ENCODE measurements around the gene DNAH2. TPM values are rescaled to one million over a fixed set of nuclear protein-coding genes. Genes with fewer than 3 reads are reported as not detected.

The DNAH2 gene
- polyA plus RNA-seq, 2 of the 4 experiments (the other 2 are of a cell fraction): 0.01 to 0.08 TPM

DNA sequence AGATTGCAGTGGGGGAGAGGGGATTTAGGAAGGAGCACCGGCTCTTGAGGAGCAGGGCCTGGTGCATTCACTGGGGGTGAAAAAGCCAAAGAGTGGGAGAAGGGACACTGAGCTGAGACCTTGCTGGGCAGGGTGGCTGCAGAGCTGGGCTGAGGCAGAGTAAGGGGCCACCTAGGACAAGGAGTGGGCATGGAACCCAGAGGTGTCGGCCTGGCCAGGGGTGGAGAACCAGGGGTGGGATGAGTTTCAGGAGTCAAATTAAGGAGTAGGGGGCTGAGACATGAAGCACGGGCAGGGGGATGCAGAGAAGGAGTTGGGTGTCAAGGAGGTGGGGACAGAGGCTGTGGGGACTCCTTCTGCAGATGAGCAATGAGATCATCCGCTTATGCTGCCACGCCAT is 20.1 kb downstream of the DNAH2 start:
- FAIRE-seq (no peak), ATAC-seq (no peak), DNase-seq (ENCODE audit: low read depth in 1 of 2, low spot score in 1 of 2) (no peak)
- TF ChIP-seq ZSCAN20 (CRISPR knock-in tag; IDR thresholded peaks at IDR 0.05) (no peak), MAZ (IDR thresholded peaks at IDR 0.05; ENCODE audit: borderline replicate concordance, low read depth, low read length) (no peak), POLR2AphosphoS2 (conservative IDR thresholded peaks at IDR 0.05; ENCODE audit: low read length) (no peak), ZNF302 (CRISPR knock-in tag; IDR thresholded peaks at IDR 0.05) (no peak), NR3C1 (IDR thresholded peaks at IDR 0.05) (no peak), HEYL (CRISPR knock-in tag; IDR thresholded peaks at IDR 0.05) (no peak), EHF (CRISPR knock-in tag; IDR thresholded peaks at IDR 0.05) (no peak), HMGXB4 (CRISPR knock-in tag; IDR thresholded peaks at IDR 0.05; ENCODE audit: borderline replicate concordance) (no peak), EHMT2 (IDR thresholded peaks at IDR 0.05; ENCODE audit: low read depth) (no peak), KDM1A (IDR thresholded peaks at IDR 0.05; ENCODE audit: low read depth) (no peak), HOXB5 (CRISPR knock-in tag; IDR thresholded peaks at IDR 0.05) (no peak)
- Histone ChIP-seq H3K4me2 (no peak overlapping the region), H3K4me1 (no peaks in the 10 kb centered on the region), H3K9me3 (no peaks in the 10 kb centered on the region), H3K4me3 (no peak overlapping the region), H3K27ac (no peak overlapping the region)
- WGBS (ENCODE audit: missing lambda C conversion rate): 62% methylated on average over 5 of the region's 5 CpGs
- POLR2A ChIA-PET: no interaction called here
- CTCF ChIA-PET: interaction anchor here (0.9 to 3.4 kb wide), 9 partner anchors 17 to 318 kb away, joined by 3 to 12 read pairs (median 4); partner anchors contain the start of genes DNAH2 and NAA38

GRCh38 chr17:7739746-7740145 is 22.2 kb downstream of the DNAH2 start:
- Histone ChIP-seq H3K9me3 (no peaks in the 10 kb centered on the region), H3K4me2 (no peak overlapping the region), H3K4me3 (no peak overlapping the region), H3K27ac (no peak overlapping the region), H3K4me1 (no peaks in the 10 kb centered on the region)
- POLR2A ChIA-PET: no interaction called here
- TF ChIP-seq EP300 (IDR thresholded peaks at IDR 0.05) (no peak), RAD21 (conservative IDR thresholded peaks at IDR 0.05 in 1 of 2, IDR thresholded peaks at IDR 0.05 in 1 of 2) (no peak), HOXB5 (CRISPR knock-in tag; IDR thresholded peaks at IDR 0.05) (no peak), GATA3 (IDR thresholded peaks at IDR 0.05; ENCODE audit: borderline replicate concordance) (no peak), FOXS1 (CRISPR knock-in tag; IDR thresholded peaks at IDR 0.05) (no peak), MYC (IDR thresholded peaks at IDR 0.05; ENCODE audit: borderline replicate concordance, low read length) (no peak)
- WGBS (ENCODE audit: missing lambda C conversion rate): 65% methylated on average over 14 of the region's 14 CpGs
- DNase-seq (ENCODE audit: low read depth in 1 of 2, low spot score in 1 of 2): no peak
- FAIRE-seq: no peak
- CTCF ChIA-PET: interaction anchor here (0.7 to 1.4 kb wide), 4 partner anchors 10 to 82 kb away, joined by 3 read pairs; no protein-coding TSS in a partner anchor
- ATAC-seq: 0 out of 6 replicates have a peak, but pooled peaks of 1 of the 2 experiments have one; percentile 5

DNA sequence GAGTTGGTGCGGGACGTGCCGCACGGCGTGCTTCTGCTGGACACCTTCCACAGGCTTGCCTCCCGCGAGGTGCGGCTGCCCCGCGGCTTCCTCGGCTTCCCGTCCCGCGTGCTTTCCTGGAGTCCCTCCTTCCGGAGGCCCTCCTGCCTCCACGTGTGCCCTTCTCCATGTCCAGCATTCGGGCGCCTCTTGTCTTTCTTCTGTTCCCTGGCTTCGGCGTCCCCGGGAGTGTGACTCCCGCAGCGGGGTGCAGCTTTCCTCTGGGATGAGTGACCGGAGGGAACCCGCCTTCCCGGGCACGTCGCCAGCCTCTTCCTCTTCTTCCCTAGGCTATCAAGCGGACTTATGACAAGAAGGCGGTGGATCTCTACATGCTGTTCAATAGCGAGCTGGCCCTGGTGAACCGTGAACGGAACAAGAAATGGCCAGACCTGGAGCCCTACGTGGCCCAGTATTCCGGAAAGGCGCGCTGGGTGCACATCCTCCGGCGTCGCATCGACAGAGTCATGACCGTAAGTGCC is 23.0 kb downstream of the DNAH2 start:
- no peak for FAIRE-seq
- POLR2A ChIA-PET: no interaction called here
- no peak for TF ChIP-seq REST (IDR thresholded peaks at IDR 0.05)
- no peak for TF ChIP-seq JUNB (IDR thresholded peaks at IDR 0.05)
- no peak for TF ChIP-seq SMC3 (IDR thresholded peaks at IDR 0.05)
- no peak for TF ChIP-seq KDM1A (IDR thresholded peaks at IDR 0.05; ENCODE audit: low read depth)
- TF ChIP-seq TFCP2L1 (CRISPR knock-in tag; IDR thresholded peaks at IDR 0.05): no peak
- no peak for TF ChIP-seq ESRRA (IDR thresholded peaks at IDR 0.05; ENCODE audit: borderline replicate concordance, low read length)
- no peak for TF ChIP-seq JUN (IDR thresholded peaks at IDR 0.05)
- no peak for DNase-seq (ENCODE audit: low read depth in 1 of 2, low spot score in 1 of 2)
- Histone ChIP-seq H3K4me1 (peaks cover 3% of the 10 kb centered on the region), H3K27ac (no peak overlapping the region), H3K4me2 (0 out of 3 replicates have a peak overlapping the region, but pooled peaks have one; percentile 20), H3K4me3 (no peak overlapping the region), H3K9me3 (no peaks in the 10 kb centered on the region)
- ATAC-seq: no peak
- CTCF ChIA-PET: interaction anchor here (0.5 to 3.4 kb wide), 6 partner anchors 9 to 635 kb away, joined by 3 to 11 read pairs (median 3); no protein-coding TSS in a partner anchor
- 56% methylated on average over 42 of the region's 42 CpGs for WGBS (ENCODE audit: missing lambda C conversion rate)

All from A549 (cell line).